ENCODE results near the gene AKR1B1.

The AKR1B1 gene

DNA sequence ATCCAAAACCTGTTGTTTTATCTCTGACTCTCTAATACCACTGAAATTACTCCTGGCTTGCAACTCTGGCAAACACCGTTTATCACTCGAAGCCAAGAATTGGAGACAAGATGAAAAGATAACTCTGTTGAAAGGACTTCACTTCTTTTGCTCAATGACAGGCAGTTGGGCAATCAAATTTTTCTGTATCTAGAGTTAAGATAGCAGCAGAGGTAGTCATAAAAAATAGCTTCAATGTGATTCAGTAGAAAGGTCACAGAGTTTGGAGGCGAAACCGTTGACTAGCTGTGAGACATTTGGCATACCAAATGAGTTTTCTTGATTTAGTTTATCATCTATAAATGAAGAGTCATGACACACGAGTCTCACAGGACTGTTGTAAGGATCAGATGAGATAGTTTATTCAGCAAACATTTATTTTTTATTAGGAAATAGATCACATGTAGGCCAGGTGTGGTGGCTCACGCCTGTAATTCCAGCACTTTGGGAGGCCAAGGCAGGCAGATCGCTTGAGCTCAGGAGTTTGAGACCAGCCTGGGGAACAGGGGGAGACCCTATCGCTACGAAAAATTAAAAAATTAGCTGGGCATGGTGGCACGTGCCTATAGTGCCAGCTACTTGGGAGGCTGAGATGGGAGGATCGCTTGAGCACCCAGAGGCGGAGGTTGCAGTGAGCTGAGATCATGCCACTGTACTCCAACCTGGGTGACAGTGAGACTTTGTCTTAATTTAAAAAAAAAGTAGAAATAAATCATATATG, 23.6 kb downstream of the AKR1B1 start:
- Histone ChIP-seq H3K4me3 (ENCODE audit: low read length in 2 of 2) (no peak overlapping the region), H3K9ac (ENCODE audit: low read depth in 1 of 2, low read length in 2 of 2) (no peak overlapping the region), H3K27ac (ENCODE audit: low read depth in 2 of 2, low read length in 2 of 2) (no peak overlapping the region), H3K36me3 (ENCODE audit: control insufficient read depth in 2 of 2, insufficient read depth in 2 of 2, low read length in 2 of 2) (no peaks in the 10 kb centered on the region), H3K9me3 (ENCODE audit: control insufficient read depth in 2 of 2, low read length in 2 of 2) (no peaks in the 10 kb centered on the region), H3K4me1 (ENCODE audit: control insufficient read depth in 2 of 2, insufficient read depth in 2 of 2, low read length in 2 of 2) (peaks cover 12 to 13% of the 10 kb centered on the region in 2 donors), H3K27me3 (ENCODE audit: control insufficient read depth in 2 of 2, insufficient read depth in 2 of 2, low read length in 2 of 2) (no peaks in the 10 kb centered on the region)

GRCh38 chr7:134434701-134435100, 24.2 kb downstream of the AKR1B1 start:
- no peaks in the 10 kb centered on the region for H3K9me3 ChIP-seq (ENCODE audit: control insufficient read depth in 2 of 2, low read length in 2 of 2)
- no peak overlapping the region for H3K9ac ChIP-seq (ENCODE audit: low read depth in 1 of 2, low read length in 2 of 2)
- no peak overlapping the region for H3K27ac ChIP-seq (ENCODE audit: low read depth in 2 of 2, low read length in 2 of 2)
- H3K4me1 ChIP-seq (ENCODE audit: control insufficient read depth in 2 of 2, insufficient read depth in 2 of 2, low read length in 2 of 2) = peaks cover 12 to 13% of the 10 kb centered on the region in 2 donors
- no peaks in the 10 kb centered on the region for H3K36me3 ChIP-seq (ENCODE audit: control insufficient read depth in 2 of 2, insufficient read depth in 2 of 2, low read length in 2 of 2)
- no peaks in the 10 kb centered on the region for H3K27me3 ChIP-seq (ENCODE audit: control insufficient read depth in 2 of 2, insufficient read depth in 2 of 2, low read length in 2 of 2)
- no peak overlapping the region for H3K4me3 ChIP-seq (ENCODE audit: low read length in 2 of 2)

DNA sequence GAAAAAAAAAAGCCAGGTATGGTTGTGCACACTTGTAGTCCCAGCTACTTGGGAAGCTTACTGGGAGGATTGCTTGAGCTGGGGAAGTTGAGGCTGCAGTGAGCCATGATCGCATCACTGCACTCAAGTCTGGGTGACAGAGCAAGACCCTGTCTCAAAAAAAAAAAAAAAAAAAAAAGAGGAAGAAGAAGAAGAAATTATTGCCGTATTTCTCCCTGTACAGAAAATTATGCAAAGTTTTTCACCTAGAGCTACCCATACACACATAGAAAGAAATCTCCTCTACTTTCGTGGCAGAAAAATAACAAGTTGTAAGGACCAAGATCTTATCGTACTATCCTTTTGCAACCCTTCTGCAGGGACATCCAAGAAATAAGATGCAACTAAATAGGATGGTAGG, 25.5 kb downstream of the AKR1B1 start:
- Histone ChIP-seq H3K27ac (ENCODE audit: low read depth in 2 of 2, low read length in 2 of 2) (no peak overlapping the region), H3K4me1 (ENCODE audit: control insufficient read depth in 2 of 2, insufficient read depth in 2 of 2, low read length in 2 of 2) (peaks cover 12 to 13% of the 10 kb centered on the region in 2 donors), H3K27me3 (ENCODE audit: control insufficient read depth in 2 of 2, insufficient read depth in 2 of 2, low read length in 2 of 2) (no peaks in the 10 kb centered on the region), H3K36me3 (ENCODE audit: control insufficient read depth in 2 of 2, insufficient read depth in 2 of 2, low read length in 2 of 2) (no peaks in the 10 kb centered on the region), H3K9me3 (ENCODE audit: control insufficient read depth in 2 of 2, low read length in 2 of 2) (no peaks in the 10 kb centered on the region), H3K9ac (ENCODE audit: low read depth in 1 of 2, low read length in 2 of 2) (no peak overlapping the region), H3K4me3 (ENCODE audit: low read length in 2 of 2) (no peak overlapping the region)

GRCh38 chr7:134432296-134433152, 26.4 kb downstream of the AKR1B1 start:
- Histone ChIP-seq H3K27me3 (ENCODE audit: control insufficient read depth in 2 of 2, insufficient read depth in 2 of 2, low read length in 2 of 2) (no peaks in the 10 kb centered on the region), H3K9ac (ENCODE audit: low read depth in 1 of 2, low read length in 2 of 2) (peak overlapping the region; percentile 69 to 71), H3K4me3 (ENCODE audit: low read length in 2 of 2) (peak overlapping the region; percentile 66 to 80), H3K36me3 (ENCODE audit: control insufficient read depth in 2 of 2, insufficient read depth in 2 of 2, low read length in 2 of 2) (no peaks in the 10 kb centered on the region), H3K27ac (ENCODE audit: low read depth in 2 of 2, low read length in 2 of 2) (peak overlapping the region; percentile 93), H3K4me1 (ENCODE audit: control insufficient read depth in 2 of 2, insufficient read depth in 2 of 2, low read length in 2 of 2) (peaks cover 12 to 13% of the 10 kb centered on the region in 2 donors), H3K9me3 (ENCODE audit: control insufficient read depth in 2 of 2, low read length in 2 of 2) (no peaks in the 10 kb centered on the region)

GRCh38 chr7:134431815-134432214, 27.1 kb downstream of the AKR1B1 start:
- H3K4me1 ChIP-seq (ENCODE audit: control insufficient read depth in 2 of 2, insufficient read depth in 2 of 2, low read length in 2 of 2) = peaks cover 12 to 13% of the 10 kb centered on the region in 2 donors
- H3K9ac ChIP-seq (ENCODE audit: low read depth in 1 of 2, low read length in 2 of 2) = peak overlapping the region in 1 of 2 donors; percentile 69
- no peaks in the 10 kb centered on the region for H3K36me3 ChIP-seq (ENCODE audit: control insufficient read depth in 2 of 2, insufficient read depth in 2 of 2, low read length in 2 of 2)
- H3K9me3 ChIP-seq (ENCODE audit: control insufficient read depth in 2 of 2, low read length in 2 of 2) = no peaks in the 10 kb centered on the region
- peak overlapping the region; percentile 93 for H3K27ac ChIP-seq (ENCODE audit: low read depth in 2 of 2, low read length in 2 of 2)
- H3K4me3 ChIP-seq (ENCODE audit: low read length in 2 of 2) = peak overlapping the region; percentile 66 to 80
- H3K27me3 ChIP-seq (ENCODE audit: control insufficient read depth in 2 of 2, insufficient read depth in 2 of 2, low read length in 2 of 2) = no peaks in the 10 kb centered on the region

DNA sequence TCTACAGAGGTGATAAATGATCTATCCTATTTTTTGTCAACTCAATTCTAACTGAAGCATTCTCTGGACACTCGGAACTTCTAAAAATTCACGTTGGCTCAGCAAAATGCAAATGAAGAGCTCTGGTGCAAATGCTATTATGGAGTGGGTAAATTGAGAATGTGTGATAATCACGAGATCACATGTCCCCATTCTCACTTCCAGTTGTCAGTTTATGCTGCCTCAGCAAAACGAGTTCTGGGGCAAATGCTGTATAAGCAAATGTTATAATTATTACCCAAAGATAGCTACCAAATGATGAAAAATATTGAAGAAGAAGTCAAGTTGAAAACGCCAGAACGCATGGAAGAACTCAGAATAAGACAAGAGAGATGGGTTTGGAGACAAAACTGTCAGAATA, 29.4 kb downstream of the AKR1B1 start:
- no peak overlapping the region for H3K27ac ChIP-seq (ENCODE audit: low read depth in 2 of 2, low read length in 2 of 2)

GRCh38 chr7:134428942-134429341, 30.0 kb downstream of the AKR1B1 start:
- Histone ChIP-seq H3K27ac (ENCODE audit: low read depth in 2 of 2, low read length in 2 of 2) (no peak overlapping the region), H3K4me1 (ENCODE audit: control insufficient read depth in 2 of 2, insufficient read depth in 2 of 2, low read length in 2 of 2) (peaks cover 12 to 13% of the 10 kb centered on the region in 2 donors), H3K9me3 (ENCODE audit: control insufficient read depth in 2 of 2, low read length in 2 of 2) (no peaks in the 10 kb centered on the region), H3K4me3 (ENCODE audit: low read length in 2 of 2) (no peak overlapping the region), H3K36me3 (ENCODE audit: control insufficient read depth in 2 of 2, insufficient read depth in 2 of 2, low read length in 2 of 2) (no peaks in the 10 kb centered on the region), H3K9ac (ENCODE audit: low read depth in 1 of 2, low read length in 2 of 2) (no peak overlapping the region), H3K27me3 (ENCODE audit: control insufficient read depth in 2 of 2, insufficient read depth in 2 of 2, low read length in 2 of 2) (no peaks in the 10 kb centered on the region)

More for the DNA sequence above, 29.4 kb downstream of the AKR1B1 start:
- Histone ChIP-seq H3K4me3 (ENCODE audit: low read length in 2 of 2) (no peak overlapping the region), H3K9me3 (ENCODE audit: control insufficient read depth in 2 of 2, low read length in 2 of 2) (no peaks in the 10 kb centered on the region), H3K27me3 (ENCODE audit: control insufficient read depth in 2 of 2, insufficient read depth in 2 of 2, low read length in 2 of 2) (no peaks in the 10 kb centered on the region), H3K36me3 (ENCODE audit: control insufficient read depth in 2 of 2, insufficient read depth in 2 of 2, low read length in 2 of 2) (no peaks in the 10 kb centered on the region), H3K9ac (ENCODE audit: low read depth in 1 of 2, low read length in 2 of 2) (no peak overlapping the region), H3K4me1 (ENCODE audit: control insufficient read depth in 2 of 2, insufficient read depth in 2 of 2, low read length in 2 of 2) (peaks cover 12 to 13% of the 10 kb centered on the region in 2 donors)

DNA sequence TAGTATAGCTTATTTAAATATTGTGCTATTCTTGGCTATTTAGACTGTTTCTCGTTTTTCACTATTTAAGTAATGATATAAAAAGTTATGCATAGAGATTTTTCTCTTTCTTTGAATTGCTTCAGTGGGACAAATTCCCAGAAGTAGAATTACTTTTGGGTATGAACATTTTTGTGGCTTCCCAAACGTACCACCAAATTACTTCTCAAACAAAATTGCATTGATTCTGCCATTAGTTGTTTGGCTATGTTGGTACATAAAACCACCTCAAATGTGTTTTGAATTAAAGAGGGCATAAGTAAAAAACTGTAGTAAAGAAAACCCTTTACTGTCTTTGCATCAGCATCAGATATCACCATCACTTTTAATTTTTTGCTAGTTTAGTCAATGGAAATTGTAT, 31.0 kb downstream of the AKR1B1 start:
- Histone ChIP-seq H3K9ac (ENCODE audit: low read depth in 1 of 2, low read length in 2 of 2) (no peak overlapping the region), H3K27ac (ENCODE audit: low read depth in 2 of 2, low read length in 2 of 2) (no peak overlapping the region), H3K36me3 (ENCODE audit: control insufficient read depth in 2 of 2, insufficient read depth in 2 of 2, low read length in 2 of 2) (no peaks in the 10 kb centered on the region), H3K4me1 (ENCODE audit: control insufficient read depth in 2 of 2, insufficient read depth in 2 of 2, low read length in 2 of 2) (peaks cover 10 to 11% of the 10 kb centered on the region in 2 donors), H3K4me3 (ENCODE audit: low read length in 2 of 2) (no peak overlapping the region), H3K9me3 (ENCODE audit: control insufficient read depth in 2 of 2, low read length in 2 of 2) (no peaks in the 10 kb centered on the region), H3K27me3 (ENCODE audit: control insufficient read depth in 2 of 2, insufficient read depth in 2 of 2, low read length in 2 of 2) (no peaks in the 10 kb centered on the region)

DNA sequence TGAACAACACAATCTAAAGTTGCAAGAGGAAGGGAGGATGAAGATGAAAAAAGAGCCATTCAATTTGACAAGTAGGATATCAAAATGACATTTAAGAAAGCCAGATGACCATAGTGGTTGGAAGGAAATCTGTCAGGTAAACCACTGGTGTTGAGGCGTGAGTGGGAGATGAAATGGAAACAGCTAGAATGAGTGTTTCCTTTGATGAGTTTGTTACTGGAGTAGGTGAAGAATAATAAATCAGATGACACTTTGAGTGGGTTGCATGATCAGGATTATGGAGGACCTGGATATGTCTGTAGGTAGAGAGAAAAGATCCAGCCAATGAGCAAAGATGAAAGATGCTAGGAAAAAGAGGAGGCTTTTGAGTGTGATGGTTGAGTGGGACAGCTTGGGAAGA, 33.1 kb downstream of the AKR1B1 start:
- H3K36me3 ChIP-seq (ENCODE audit: control insufficient read depth in 2 of 2, insufficient read depth in 2 of 2, low read length in 2 of 2) = no peaks in the 10 kb centered on the region
- H3K9ac ChIP-seq (ENCODE audit: low read depth in 1 of 2, low read length in 2 of 2) = no peak overlapping the region
- H3K4me3 ChIP-seq (ENCODE audit: low read length in 2 of 2) = no peak overlapping the region
- no peaks in the 10 kb centered on the region for H3K27me3 ChIP-seq (ENCODE audit: control insufficient read depth in 2 of 2, insufficient read depth in 2 of 2, low read length in 2 of 2)
- peaks cover 0 to 3% of the 10 kb centered on the region in 2 donors for H3K4me1 ChIP-seq (ENCODE audit: control insufficient read depth in 2 of 2, insufficient read depth in 2 of 2, low read length in 2 of 2)
- no peak overlapping the region for H3K27ac ChIP-seq (ENCODE audit: low read depth in 2 of 2, low read length in 2 of 2)
- H3K9me3 ChIP-seq (ENCODE audit: control insufficient read depth in 2 of 2, low read length in 2 of 2) = no peaks in the 10 kb centered on the region

- Histone ChIP-seq H3K9ac (ENCODE audit: low read depth in 1 of 2, low read length in 2 of 2) (no peak overlapping the region), H3K9me3 (ENCODE audit: control insufficient read depth in 2 of 2, low read length in 2 of 2) (no peaks in the 10 kb centered on the region), H3K4me3 (ENCODE audit: low read length in 2 of 2) (no peak overlapping the region), H3K4me1 (ENCODE audit: control insufficient read depth in 2 of 2, insufficient read depth in 2 of 2, low read length in 2 of 2) (peaks cover 10 to 12% of the 10 kb centered on the region in 2 donors), H3K27me3 (ENCODE audit: control insufficient read depth in 2 of 2, insufficient read depth in 2 of 2, low read length in 2 of 2) (no peaks in the 10 kb centered on the region), H3K27ac (ENCODE audit: low read depth in 2 of 2, low read length in 2 of 2) (no peak overlapping the region), H3K36me3 (ENCODE audit: control insufficient read depth in 2 of 2, insufficient read depth in 2 of 2, low read length in 2 of 2) (no peaks in the 10 kb centered on the region)
Measured at GRCh38 chr7:134422638-134423037, 36.3 kb downstream of the AKR1B1 start.

Measured in mucosa of rectum (tissue), 2 donors.